H1 (cell line): Measurements from ENCODE around the gene ZNF487. TPM values are rescaled to one million over a fixed set of nuclear protein-coding genes. Genes with fewer than 3 reads are reported as not detected.

ENCODE experiments used
- CTCF ChIA-PET: fragments of 300-600 bp; sonication (Branson Sonifier 250); formaldehyde crosslinking; loops from one replicate; lab custom pipeline; 2021; ENCODE audit not compliant: partially characterized antibody; lab: Charles Lee
- POLR2A ChIA-PET: fragments of 300-600 bp; sonication (Branson Sonifier 250); formaldehyde crosslinking; loops from one replicate; lab custom pipeline; 2021; ENCODE audit warnings: inconsistent platforms; ENCODE audit not compliant: partially characterized antibody; lab: Charles Lee
- DNase-seq, 2 experiments: peaks; one replicate each; pipeline versions ENCODE4 v3.0.0 to v3.0.0-alpha.2; 2010 to 2022; ENCODE audit warnings: low spot score in 2 of 2, low read depth in 1 of 2, mixed read lengths in 1 of 2
- FAIRE-seq: peaks from 2 replicates; lab custom pipeline; 2011; peaks lifted over from hg19 to GRCh38; lab: Jason Lieb, UNC
- H2AFZ ChIP-seq: 2 replicates; pipeline ENCODE4 v1.8.1; 2012; ENCODE audit warnings: low read length, inconsistent platforms
- H2AK5ac ChIP-seq: 2 replicates; pipeline ENCODE4 v1.6.1; 2013; ENCODE audit warnings: low read depth, low read length
- H2BK120ac ChIP-seq: replicated peaks from 2 replicates; pipeline ENCODE3; 2013; ENCODE audit warnings: low read depth, low read length, inconsistent platforms
- H2BK12ac ChIP-seq: 2 replicates; pipeline ENCODE4 v1.6.1; 2013; ENCODE audit warnings: low read depth, low read length
- H2BK15ac ChIP-seq: 2 replicates; pipeline ENCODE4 v1.6.1; 2013; ENCODE audit warnings: low read length
- H2BK20ac ChIP-seq: 2 replicates; pipeline ENCODE4 v1.6.1; 2013; ENCODE audit warnings: low read length
- H2BK5ac ChIP-seq: 2 replicates; pipeline ENCODE4 v1.6.1; 2013; ENCODE audit warnings: low read depth, low read length
- H3K14ac ChIP-seq: 2 replicates; pipeline ENCODE4 v1.6.1; 2013; ENCODE audit warnings: inconsistent platforms; ENCODE audit not compliant: insufficient read length
- H3K18ac ChIP-seq: 2 replicates; pipeline ENCODE4 v1.6.1; 2013; ENCODE audit warnings: low read length; ENCODE audit errors: extremely low read depth
- H3K23ac ChIP-seq: 2 replicates; pipeline ENCODE4 v1.6.1; 2013; ENCODE audit warnings: inconsistent platforms; ENCODE audit not compliant: insufficient read length
- H3K23me2 ChIP-seq: 2 replicates; pipeline ENCODE4 v1.6.1; 2013; ENCODE audit warnings: low read depth, low read length
- H3K27ac ChIP-seq: 2 replicates; pipeline ENCODE4 v1.6.1; 2011; ENCODE audit warnings: low read depth, low read length, inconsistent platforms
- H3K27me3 ChIP-seq, 4 experiments: replicated peaks in 1 of 4; 1 replicate in 1 of 4; 2 replicates in 3 of 4; pipeline versions ENCODE4 v1.6.1 to v1.8.1; 2011 to 2013; ENCODE audit warnings: low read length in 3 of 4, mild to moderate bottlenecking in 3 of 4, inconsistent platforms in 2 of 4, mixed read lengths in 2 of 4, moderate library complexity in 1 of 4; ENCODE audit not compliant: control insufficient read depth in 3 of 4, insufficient read depth in 3 of 4; ENCODE audit errors: extremely low read depth in 1 of 4
- H3K36me3 ChIP-seq, 4 experiments: 2 replicates each; pipeline versions ENCODE4 v1.6.1 to v1.8.1; 2011 to 2013; ENCODE audit warnings: mild to moderate bottlenecking in 4 of 4, low read length in 3 of 4, moderate library complexity in 2 of 4, control low read depth in 1 of 4, inconsistent platforms in 1 of 4; ENCODE audit not compliant: insufficient read depth in 4 of 4, control insufficient read depth in 2 of 4
- H3K4ac ChIP-seq: replicated peaks from 2 replicates; pipeline ENCODE3; 2013; ENCODE audit warnings: low read length, low read depth, mixed read lengths, inconsistent platforms; ENCODE audit not compliant: insufficient read length
- H3K4me1 ChIP-seq, 4 experiments: replicated peaks in 1 of 4; 1 replicate in 1 of 4; 2 replicates in 3 of 4; pipeline versions ENCODE4 v1.6.1 to v1.8.1; 2011 to 2013; ENCODE audit warnings: low read length in 3 of 4, inconsistent platforms in 2 of 4, mixed read lengths in 1 of 4; ENCODE audit not compliant: insufficient read depth in 4 of 4, control insufficient read depth in 3 of 4
- H3K4me2 ChIP-seq, 2 experiments: 2 replicates each; pipeline versions ENCODE4 v1.6.1 to v1.8.1; 2011 to 2013; ENCODE audit warnings: low read depth in 2 of 2, low read length in 2 of 2, control low read depth in 1 of 2, inconsistent platforms in 1 of 2, mild to moderate bottlenecking in 1 of 2; ENCODE audit not compliant: insufficient read depth in 1 of 2
- H3K4me3 ChIP-seq, 4 experiments: fragments of 200-600, 300-600 bp in 1 of 4; sonication (generic), shearing (Covaris generic), sonication (Bioruptor Twin) in 1 of 4; 2 replicates each; pipeline versions ENCODE4 v1.5.1 to v1.8.1; 2011 to 2016; ENCODE audit warnings: low read length in 4 of 4, low read depth in 3 of 4, control low read depth in 2 of 4, inconsistent platforms in 2 of 4, mild to moderate bottlenecking in 2 of 4, mixed read lengths in 1 of 4, moderate library complexity in 1 of 4; ENCODE audit not compliant: insufficient read depth in 2 of 4; ENCODE audit errors: extremely low read depth in 1 of 4
- H3K56ac ChIP-seq: replicated peaks from 2 replicates; pipeline ENCODE3; 2013; ENCODE audit warnings: low read depth, mild to moderate bottlenecking, mixed read lengths, low read length, inconsistent platforms; ENCODE audit not compliant: insufficient read length
- H3K79me1 ChIP-seq: 2 replicates; pipeline ENCODE4 v1.6.1; 2013; ENCODE audit warnings: low read depth, low read length, control low read depth
- H3K79me2 ChIP-seq, 2 experiments: 2 replicates each; pipeline versions ENCODE4 v1.6.1 to v1.8.1; 2012 to 2013; ENCODE audit warnings: low read length in 2 of 2, mild to moderate bottlenecking in 2 of 2, inconsistent platforms in 1 of 2; ENCODE audit not compliant: insufficient read depth in 2 of 2, control insufficient read depth in 1 of 2
- H3K9ac ChIP-seq, 4 experiments: replicated peaks in 1 of 4; 1 replicate in 1 of 4; 2 replicates in 3 of 4; pipeline versions ENCODE4 v1.6.1 to v1.8.1; 2011 to 2013; ENCODE audit warnings: low read depth in 3 of 4, low read length in 3 of 4, control low read depth in 2 of 4, mild to moderate bottlenecking in 2 of 4, moderate library complexity in 2 of 4, inconsistent platforms in 1 of 4; ENCODE audit errors: extremely low read depth in 1 of 4
- H3K9me3 ChIP-seq, 2 experiments: 2 replicates each; pipeline versions ENCODE4 v1.6.1 to v1.8.1; 2012 to 2013; ENCODE audit warnings: mild to moderate bottlenecking in 2 of 2, moderate library complexity in 2 of 2, control low read depth in 1 of 2, inconsistent platforms in 1 of 2, low read depth in 1 of 2, low read length in 1 of 2, mixed read lengths in 1 of 2; ENCODE audit not compliant: insufficient read depth in 2 of 2
- H4K20me1 ChIP-seq, 2 experiments: replicated peaks in 1 of 2; 2 replicates each; pipeline versions ENCODE3 to v1.8.1; 2011 to 2013; ENCODE audit warnings: inconsistent platforms in 2 of 2, low read length in 2 of 2, mild to moderate bottlenecking in 1 of 2; ENCODE audit not compliant: insufficient read depth in 2 of 2, control insufficient read depth in 1 of 2
- H4K5ac ChIP-seq: 2 replicates; pipeline ENCODE4 v1.6.1; 2013; ENCODE audit warnings: low read length, low read depth, mixed read lengths, inconsistent platforms; ENCODE audit not compliant: insufficient read length
- H4K8ac ChIP-seq: 2 replicates; pipeline ENCODE4 v1.8.0; 2013; ENCODE audit warnings: mild to moderate bottlenecking, moderate library complexity, low read length, inconsistent platforms; ENCODE audit not compliant: insufficient read depth; ENCODE audit errors: extremely low read depth
- H4K91ac ChIP-seq: replicated peaks from 2 replicates; pipeline ENCODE3; 2013; ENCODE audit warnings: low read length, mixed read lengths, inconsistent platforms; ENCODE audit not compliant: insufficient read length
- BACH1 ChIP-seq: IDR thresholded peaks from 2 replicates; pipeline ENCODE4 v1.6.1; 2012; ENCODE audit warnings: low read length, improper control_type of control experiment
- POLR2AphosphoS5 ChIP-seq: IDR thresholded peaks from 2 replicates; pipeline ENCODE4 v1.6.1; 2011; ENCODE audit warnings: low read depth, low read length
- WGBS, 2 experiments: shearing (Covaris generic) in 1 of 2; methylation state at CpG; one replicate each; pipeline versions ENCODE4 v1.1.6 to v1.1.7; 2013 to 2015; ENCODE audit warnings: low lambda C conversion rate in 2 of 2, mixed read lengths in 2 of 2, inconsistent platforms in 1 of 2, low coverage in 1 of 2, missing lambda C conversion rate in 1 of 2; ENCODE audit not compliant: insufficient replicate concordance in 2 of 2, insufficient coverage in 1 of 2, insufficient read length in 1 of 2; ENCODE audit errors: extremely low coverage in 1 of 2, missing lambda C conversion rate in 1 of 2; 5-methylcytosine and 5-hydroxymethylcytosine counted together
- polyA plus RNA-seq, 7 experiments: library from polyadenylated mRNA; depleted of rRNA in 3 of 7; stranded (reverse) in 5 of 7; unstranded in 2 of 7; fragments of >200 nt in 5 of 7; fragments of 200-250 nt in 2 of 7; gene quantifications; 1 replicate in 5 of 7; 2 replicates in 1 of 7; 4 replicates in 1 of 7; pipeline versions ENCODE4 v1.2.1 to v1.2.3, GENCODE V29; 2011 to 2013; ENCODE audit warnings: missing spikeins in 2 of 7, mixed read lengths in 2 of 7
- total RNA-seq: library from RNA; stranded (reverse); fragmentation: NEBNext Ultra II Directional; extraction: Animal tissue kit (Norgen Biotek cat#: 25700); gene quantifications from 2 replicates; pipeline ENCODE4 v1.2.1, GENCODE V29; 2021
- TF ChIP-seq, protein P1 (sequence below): IDR thresholded peaks from 2 replicates; pipeline ENCODE4 v1.6.1; 2012; ENCODE audit warnings: inconsistent platforms

Gene ZNF487
- total and polyA plus RNA-seq, 2 of the 8 experiments (the other 6 are each of a cell fraction or from before 2014, with no cell fraction given) = 1.9 to 2.5 TPM

GRCh38 chr10:43394868-43395267 is 42.0 kb upstream of the ZNF487 start:
- Histone ChIP-seq H3K23me2 (peaks cover 10% of the 10 kb centered on the region), H3K4me2 (peak overlapping the region; percentile 78 to 86), H3K27ac (no peak overlapping the region), H3K79me2 (peaks cover 58 to 90% of the 10 kb centered on the region in 2 experiments), H3K27me3 (no peaks in the 10 kb centered on the region), H3K9me3 (no peaks in the 10 kb centered on the region), H4K5ac (no peak overlapping the region), H3K14ac (no peak overlapping the region), H3K56ac (no peak overlapping the region), H2BK5ac (no peak overlapping the region), H3K4ac (no peak overlapping the region), H3K18ac (no peak overlapping the region), H4K91ac (no peak overlapping the region), H3K23ac (no peak overlapping the region), H3K4me3 (peak overlapping the region; percentile 76 to 91 (median 86); a peak in 5 of 8 replicates), H3K9ac (peak overlapping the region in 2 of 4 experiments; percentile 0 to 94; a peak in 1 of 7 replicates), H4K20me1 (peaks cover 32 to 50% of the 10 kb centered on the region in 2 experiments), H2AFZ (no peak overlapping the region), H2BK15ac (no peak overlapping the region), H2BK120ac (no peak overlapping the region), H2BK20ac (no peak overlapping the region), H3K79me1 (peaks cover 14% of the 10 kb centered on the region), H4K8ac (no peak overlapping the region), H3K4me1 (peaks cover 0 to 10% (median 5%) of the 10 kb centered on the region in 4 experiments), H2AK5ac (no peak overlapping the region), H3K36me3 (peaks cover 25 to 58% (median 48%) of the 10 kb centered on the region in 4 experiments), H2BK12ac (no peak overlapping the region)
- DNase-seq (no peak), FAIRE-seq (no peak)
- POLR2A ChIA-PET = interaction anchor here (0.7 to 10.5 kb wide), 17 partner anchors 8 to 58 kb away, joined by 3 to 112 read pairs (median 8); partner anchors contain the start of genes FXYD4, HNRNPF and ZNF487
- TF ChIP-seq, protein P1, sequence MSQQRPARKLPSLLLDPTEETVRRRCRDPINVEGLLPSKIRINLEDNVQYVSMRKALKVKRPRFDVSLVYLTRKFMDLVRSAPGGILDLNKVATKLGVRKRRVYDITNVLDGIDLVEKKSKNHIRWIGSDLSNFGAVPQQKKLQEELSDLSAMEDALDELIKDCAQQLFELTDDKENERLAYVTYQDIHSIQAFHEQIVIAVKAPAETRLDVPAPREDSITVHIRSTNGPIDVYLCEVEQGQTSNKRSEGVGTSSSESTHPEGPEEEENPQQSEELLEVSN = no peak
- TF ChIP-seq BACH1 (no peak), POLR2AphosphoS5 (peak; percentile 16; the same call in 1 of the 2 replicates)
- 97% methylated on average over 6 of the region's 6 CpGs; no CpG with 5 or more reads in 1 of the 2 experiments for WGBS, 2 experiments
- CTCF ChIA-PET = interaction anchor here (0.6 to 2.0 kb wide), 3 partner anchors 11 to 67 kb away, joined by 3 to 5 read pairs (median 3); no protein-coding TSS in a partner anchor
